ENCODE measurements around the gene COBLL1. TPM values are rescaled to one million over a fixed set of nuclear protein-coding genes. Genes with fewer than 3 reads are reported as not detected.

The COBLL1 gene
- total RNA-seq, 1 experiment from 2014 or later = 3.6 TPM

- Histone ChIP-seq H3K4me3 (ENCODE audit: low read length) (no peak overlapping the region), H3K9ac (ENCODE audit: low read length) (no peak overlapping the region), H3K27ac (ENCODE audit: low read length) (no peak overlapping the region), H4K20me1 (ENCODE audit: low read length) (no peaks in the 10 kb centered on the region), H3F3A (ENCODE audit: low read length, unreplicated experiment) (no peaks in the 10 kb centered on the region), H3K27me3 (ENCODE audit: low read length) (no peaks in the 10 kb centered on the region), H3K9me2 (replicated peaks; ENCODE audit: low read length) (no peaks in the 10 kb centered on the region), H3K36me3 (ENCODE audit: low read depth, low read length) (no peaks in the 10 kb centered on the region), H3K79me2 (ENCODE audit: low read length) (no peaks in the 10 kb centered on the region), H2AFZ (ENCODE audit: low read length) (no peak overlapping the region), H3K4me2 (ENCODE audit: low read length) (no peak overlapping the region), H3K4me1 (ENCODE audit: insufficient read depth, low read length) (no peaks in the 10 kb centered on the region), H3K9me3 (ENCODE audit: low read length) (no peaks in the 10 kb centered on the region)
- CTCF ChIA-PET = interaction anchor here (0.6 kb wide), 1 partner anchor 23 kb away, joined by 14 read pairs; no protein-coding TSS in a partner anchor
- intact Hi-C loops (cut with micrococcal nuclease) = no loop called here
- ATAC-seq (no peak), DNase-seq (no peak)
- POLR2A ChIA-PET (ENCODE audit: unreplicated experiment) = no interaction called here
- TF ChIP-seq EZH2phosphoT487 (IDR thresholded peaks at IDR 0.05; ENCODE audit: borderline replicate concordance, low read length) (no peak), CTCF (conservative IDR thresholded peaks at IDR 0.05; ENCODE audit: low read depth, low read length) (no peak), EZH2 (IDR thresholded peaks at IDR 0.05; ENCODE audit: low read length, unreplicated experiment) (no peak)
- no TSS peak for BruUV-seq (replicated peaks)
Observed at GRCh38 chr2:164816046-164816445, 25.6 kb downstream of the COBLL1 start.

- Histone ChIP-seq H3K9me3 (ENCODE audit: low read length) (no peaks in the 10 kb centered on the region), H3F3A (ENCODE audit: low read length, unreplicated experiment) (no peaks in the 10 kb centered on the region), H3K79me2 (ENCODE audit: low read length) (no peaks in the 10 kb centered on the region), H3K27me3 (ENCODE audit: low read length) (no peaks in the 10 kb centered on the region), H3K9ac (ENCODE audit: low read length) (no peak overlapping the region), H3K27ac (ENCODE audit: low read length) (no peak overlapping the region), H2AFZ (ENCODE audit: low read length) (no peak overlapping the region), H4K20me1 (ENCODE audit: low read length) (no peaks in the 10 kb centered on the region), H3K4me1 (ENCODE audit: insufficient read depth, low read length) (no peaks in the 10 kb centered on the region), H3K9me2 (replicated peaks; ENCODE audit: low read length) (no peaks in the 10 kb centered on the region), H3K36me3 (ENCODE audit: low read depth, low read length) (no peaks in the 10 kb centered on the region), H3K4me2 (ENCODE audit: low read length) (no peak overlapping the region), H3K4me3 (ENCODE audit: low read length) (no peak overlapping the region)
- TF ChIP-seq EZH2phosphoT487 (IDR thresholded peaks at IDR 0.05; ENCODE audit: borderline replicate concordance, low read length) (no peak), EZH2 (IDR thresholded peaks at IDR 0.05; ENCODE audit: low read length, unreplicated experiment) (no peak), CTCF (conservative IDR thresholded peaks at IDR 0.05; ENCODE audit: low read depth, low read length) (no peak)
- CTCF ChIA-PET = no interaction called here
- POLR2A ChIA-PET (ENCODE audit: unreplicated experiment) = no interaction called here
- BruUV-seq (replicated peaks) = no TSS peak
- DNase-seq (no peak), ATAC-seq (no peak)
- intact Hi-C loops (cut with micrococcal nuclease) = no loop called here
Observed at GRCh38 chr2:164815071-164815793, 26.4 kb downstream of the COBLL1 start.

- Histone ChIP-seq H3F3A (ENCODE audit: low read length, unreplicated experiment) (no peaks in the 10 kb centered on the region), H3K27ac (ENCODE audit: low read length) (no peak overlapping the region), H3K36me3 (ENCODE audit: low read depth, low read length) (no peaks in the 10 kb centered on the region), H3K9me3 (ENCODE audit: low read length) (no peaks in the 10 kb centered on the region), H2AFZ (ENCODE audit: low read length) (no peak overlapping the region), H3K4me1 (ENCODE audit: insufficient read depth, low read length) (no peaks in the 10 kb centered on the region), H4K20me1 (ENCODE audit: low read length) (no peaks in the 10 kb centered on the region), H3K9me2 (replicated peaks; ENCODE audit: low read length) (no peaks in the 10 kb centered on the region), H3K4me3 (ENCODE audit: low read length) (no peak overlapping the region), H3K4me2 (ENCODE audit: low read length) (no peak overlapping the region), H3K27me3 (ENCODE audit: low read length) (no peaks in the 10 kb centered on the region), H3K9ac (ENCODE audit: low read length) (no peak overlapping the region), H3K79me2 (ENCODE audit: low read length) (no peaks in the 10 kb centered on the region)
- DNase-seq = no peak
- peak; percentile 53 for ATAC-seq
- TF ChIP-seq CTCF (conservative IDR thresholded peaks at IDR 0.05; ENCODE audit: low read depth, low read length) (no peak), EZH2phosphoT487 (IDR thresholded peaks at IDR 0.05; ENCODE audit: borderline replicate concordance, low read length) (no peak), EZH2 (IDR thresholded peaks at IDR 0.05; ENCODE audit: low read length, unreplicated experiment) (no peak)
- ChIA-PET POLR2A (ENCODE audit: unreplicated experiment) (interaction anchor here (0.6 kb wide), 1 partner anchor 1235 kb away, joined by 6 read pairs; no protein-coding TSS in a partner anchor), CTCF (interaction anchor here (0.6 to 0.7 kb wide), 2 partner anchors 17 to 88 kb away, joined by 3 to 4 read pairs; no protein-coding TSS in a partner anchor)
- BruUV-seq (replicated peaks) = no TSS peak
- intact Hi-C loops (cut with micrococcal nuclease) = loop anchor here (5.0 kb wide), 1 partner anchor 56 kb away; no protein-coding TSS in a partner anchor
Observed at GRCh38 chr2:164813535-164813934, 28.1 kb downstream of the COBLL1 start.

Measured in PC-3 (cell line).